H1 (cell line): Measurements from ENCODE around the gene KREMEN1. TPM values are rescaled to one million over a fixed set of nuclear protein-coding genes. Genes with fewer than 3 reads are reported as not detected.

Experiments used
- CTCF ChIA-PET: fragments of 300-600 bp; sonication (Branson Sonifier 250); formaldehyde crosslinking; loops from one replicate; lab custom pipeline; 2021; ENCODE audit not compliant: partially characterized antibody; lab: Charles Lee
- POLR2A ChIA-PET: fragments of 300-600 bp; sonication (Branson Sonifier 250); formaldehyde crosslinking; loops from one replicate; lab custom pipeline; 2021; ENCODE audit warnings: inconsistent platforms; ENCODE audit not compliant: partially characterized antibody; lab: Charles Lee
- DNase-seq, 2 experiments: peaks; one replicate each; pipeline versions ENCODE4 v3.0.0 to v3.0.0-alpha.2; 2010 to 2022; ENCODE audit warnings: low spot score in 2 of 2, low read depth in 1 of 2, mixed read lengths in 1 of 2
- FAIRE-seq: peaks from 2 replicates; lab custom pipeline; 2011; peaks lifted over from hg19 to GRCh38; lab: Jason Lieb, UNC
- H2AFZ ChIP-seq: 2 replicates; pipeline ENCODE4 v1.8.1; 2012; ENCODE audit warnings: low read length, inconsistent platforms
- H2AK5ac ChIP-seq: 2 replicates; pipeline ENCODE4 v1.6.1; 2013; ENCODE audit warnings: low read depth, low read length
- H2BK120ac ChIP-seq: replicated peaks from 2 replicates; pipeline ENCODE3; 2013; ENCODE audit warnings: low read depth, low read length, inconsistent platforms
- H2BK12ac ChIP-seq: 2 replicates; pipeline ENCODE4 v1.6.1; 2013; ENCODE audit warnings: low read depth, low read length
- H2BK15ac ChIP-seq: 2 replicates; pipeline ENCODE4 v1.6.1; 2013; ENCODE audit warnings: low read length
- H2BK20ac ChIP-seq: 2 replicates; pipeline ENCODE4 v1.6.1; 2013; ENCODE audit warnings: low read length
- H2BK5ac ChIP-seq: 2 replicates; pipeline ENCODE4 v1.6.1; 2013; ENCODE audit warnings: low read depth, low read length
- H3K14ac ChIP-seq: 2 replicates; pipeline ENCODE4 v1.6.1; 2013; ENCODE audit warnings: inconsistent platforms; ENCODE audit not compliant: insufficient read length
- H3K18ac ChIP-seq: 2 replicates; pipeline ENCODE4 v1.6.1; 2013; ENCODE audit warnings: low read length; ENCODE audit errors: extremely low read depth
- H3K23ac ChIP-seq: 2 replicates; pipeline ENCODE4 v1.6.1; 2013; ENCODE audit warnings: inconsistent platforms; ENCODE audit not compliant: insufficient read length
- H3K23me2 ChIP-seq: 2 replicates; pipeline ENCODE4 v1.6.1; 2013; ENCODE audit warnings: low read depth, low read length
- H3K27ac ChIP-seq: 2 replicates; pipeline ENCODE4 v1.6.1; 2011; ENCODE audit warnings: low read depth, low read length, inconsistent platforms
- H3K27me3 ChIP-seq, 4 experiments: replicated peaks in 1 of 4; 1 replicate in 1 of 4; 2 replicates in 3 of 4; pipeline versions ENCODE4 v1.6.1 to v1.8.1; 2011 to 2013; ENCODE audit warnings: low read length in 3 of 4, mild to moderate bottlenecking in 3 of 4, inconsistent platforms in 2 of 4, mixed read lengths in 2 of 4, moderate library complexity in 1 of 4; ENCODE audit not compliant: control insufficient read depth in 3 of 4, insufficient read depth in 3 of 4; ENCODE audit errors: extremely low read depth in 1 of 4
- H3K36me3 ChIP-seq, 4 experiments: 2 replicates each; pipeline versions ENCODE4 v1.6.1 to v1.8.1; 2011 to 2013; ENCODE audit warnings: mild to moderate bottlenecking in 4 of 4, low read length in 3 of 4, moderate library complexity in 2 of 4, control low read depth in 1 of 4, inconsistent platforms in 1 of 4; ENCODE audit not compliant: insufficient read depth in 4 of 4, control insufficient read depth in 2 of 4
- H3K4ac ChIP-seq: replicated peaks from 2 replicates; pipeline ENCODE3; 2013; ENCODE audit warnings: low read length, low read depth, mixed read lengths, inconsistent platforms; ENCODE audit not compliant: insufficient read length
- H3K4me1 ChIP-seq, 4 experiments: replicated peaks in 1 of 4; 1 replicate in 1 of 4; 2 replicates in 3 of 4; pipeline versions ENCODE4 v1.6.1 to v1.8.1; 2011 to 2013; ENCODE audit warnings: low read length in 3 of 4, inconsistent platforms in 2 of 4, mixed read lengths in 1 of 4; ENCODE audit not compliant: insufficient read depth in 4 of 4, control insufficient read depth in 3 of 4
- H3K4me2 ChIP-seq, 2 experiments: 2 replicates each; pipeline versions ENCODE4 v1.6.1 to v1.8.1; 2011 to 2013; ENCODE audit warnings: low read depth in 2 of 2, low read length in 2 of 2, control low read depth in 1 of 2, inconsistent platforms in 1 of 2, mild to moderate bottlenecking in 1 of 2; ENCODE audit not compliant: insufficient read depth in 1 of 2
- H3K4me3 ChIP-seq, 4 experiments: fragments of 200-600, 300-600 bp in 1 of 4; sonication (generic), shearing (Covaris generic), sonication (Bioruptor Twin) in 1 of 4; 2 replicates each; pipeline versions ENCODE4 v1.5.1 to v1.8.1; 2011 to 2016; ENCODE audit warnings: low read length in 4 of 4, low read depth in 3 of 4, control low read depth in 2 of 4, inconsistent platforms in 2 of 4, mild to moderate bottlenecking in 2 of 4, mixed read lengths in 1 of 4, moderate library complexity in 1 of 4; ENCODE audit not compliant: insufficient read depth in 2 of 4; ENCODE audit errors: extremely low read depth in 1 of 4
- H3K56ac ChIP-seq: replicated peaks from 2 replicates; pipeline ENCODE3; 2013; ENCODE audit warnings: low read depth, mild to moderate bottlenecking, mixed read lengths, low read length, inconsistent platforms; ENCODE audit not compliant: insufficient read length
- H3K79me1 ChIP-seq: 2 replicates; pipeline ENCODE4 v1.6.1; 2013; ENCODE audit warnings: low read depth, low read length, control low read depth
- H3K79me2 ChIP-seq, 2 experiments: 2 replicates each; pipeline versions ENCODE4 v1.6.1 to v1.8.1; 2012 to 2013; ENCODE audit warnings: low read length in 2 of 2, mild to moderate bottlenecking in 2 of 2, inconsistent platforms in 1 of 2; ENCODE audit not compliant: insufficient read depth in 2 of 2, control insufficient read depth in 1 of 2
- H3K9ac ChIP-seq, 4 experiments: replicated peaks in 1 of 4; 1 replicate in 1 of 4; 2 replicates in 3 of 4; pipeline versions ENCODE4 v1.6.1 to v1.8.1; 2011 to 2013; ENCODE audit warnings: low read depth in 3 of 4, low read length in 3 of 4, control low read depth in 2 of 4, mild to moderate bottlenecking in 2 of 4, moderate library complexity in 2 of 4, inconsistent platforms in 1 of 4; ENCODE audit errors: extremely low read depth in 1 of 4
- H3K9me3 ChIP-seq, 2 experiments: 2 replicates each; pipeline versions ENCODE4 v1.6.1 to v1.8.1; 2012 to 2013; ENCODE audit warnings: mild to moderate bottlenecking in 2 of 2, moderate library complexity in 2 of 2, control low read depth in 1 of 2, inconsistent platforms in 1 of 2, low read depth in 1 of 2, low read length in 1 of 2, mixed read lengths in 1 of 2; ENCODE audit not compliant: insufficient read depth in 2 of 2
- H4K20me1 ChIP-seq, 2 experiments: replicated peaks in 1 of 2; 2 replicates each; pipeline versions ENCODE3 to v1.8.1; 2011 to 2013; ENCODE audit warnings: inconsistent platforms in 2 of 2, low read length in 2 of 2, mild to moderate bottlenecking in 1 of 2; ENCODE audit not compliant: insufficient read depth in 2 of 2, control insufficient read depth in 1 of 2
- H4K5ac ChIP-seq: 2 replicates; pipeline ENCODE4 v1.6.1; 2013; ENCODE audit warnings: low read length, low read depth, mixed read lengths, inconsistent platforms; ENCODE audit not compliant: insufficient read length
- H4K8ac ChIP-seq: 2 replicates; pipeline ENCODE4 v1.8.0; 2013; ENCODE audit warnings: mild to moderate bottlenecking, moderate library complexity, low read length, inconsistent platforms; ENCODE audit not compliant: insufficient read depth; ENCODE audit errors: extremely low read depth
- H4K91ac ChIP-seq: replicated peaks from 2 replicates; pipeline ENCODE3; 2013; ENCODE audit warnings: low read length, mixed read lengths, inconsistent platforms; ENCODE audit not compliant: insufficient read length
- CHD2 ChIP-seq: IDR thresholded peaks from 2 replicates; pipeline ENCODE4 v1.6.1; 2012; ENCODE audit warnings: low read length, improper control_type of control experiment
- WGBS, 2 experiments: shearing (Covaris generic) in 1 of 2; methylation state at CpG; one replicate each; pipeline versions ENCODE4 v1.1.6 to v1.1.7; 2013 to 2015; ENCODE audit warnings: low lambda C conversion rate in 2 of 2, mixed read lengths in 2 of 2, inconsistent platforms in 1 of 2, low coverage in 1 of 2, missing lambda C conversion rate in 1 of 2; ENCODE audit not compliant: insufficient replicate concordance in 2 of 2, insufficient coverage in 1 of 2, insufficient read length in 1 of 2; ENCODE audit errors: extremely low coverage in 1 of 2, missing lambda C conversion rate in 1 of 2; 5-methylcytosine and 5-hydroxymethylcytosine counted together
- polyA plus RNA-seq, 7 experiments: library from polyadenylated mRNA; depleted of rRNA in 3 of 7; stranded (reverse) in 5 of 7; unstranded in 2 of 7; fragments of >200 nt in 5 of 7; fragments of 200-250 nt in 2 of 7; gene quantifications; 1 replicate in 5 of 7; 2 replicates in 1 of 7; 4 replicates in 1 of 7; pipeline versions ENCODE4 v1.2.1 to v1.2.3, GENCODE V29; 2011 to 2013; ENCODE audit warnings: missing spikeins in 2 of 7, mixed read lengths in 2 of 7
- total RNA-seq: library from RNA; stranded (reverse); fragmentation: NEBNext Ultra II Directional; extraction: Animal tissue kit (Norgen Biotek cat#: 25700); gene quantifications from 2 replicates; pipeline ENCODE4 v1.2.1, GENCODE V29; 2021

KREMEN1 gene
- total and polyA plus RNA-seq, 2 of the 8 experiments (the other 6 are each of a cell fraction or from before 2014, with no cell fraction given) = 2.1 to 3.2 TPM

DNA sequence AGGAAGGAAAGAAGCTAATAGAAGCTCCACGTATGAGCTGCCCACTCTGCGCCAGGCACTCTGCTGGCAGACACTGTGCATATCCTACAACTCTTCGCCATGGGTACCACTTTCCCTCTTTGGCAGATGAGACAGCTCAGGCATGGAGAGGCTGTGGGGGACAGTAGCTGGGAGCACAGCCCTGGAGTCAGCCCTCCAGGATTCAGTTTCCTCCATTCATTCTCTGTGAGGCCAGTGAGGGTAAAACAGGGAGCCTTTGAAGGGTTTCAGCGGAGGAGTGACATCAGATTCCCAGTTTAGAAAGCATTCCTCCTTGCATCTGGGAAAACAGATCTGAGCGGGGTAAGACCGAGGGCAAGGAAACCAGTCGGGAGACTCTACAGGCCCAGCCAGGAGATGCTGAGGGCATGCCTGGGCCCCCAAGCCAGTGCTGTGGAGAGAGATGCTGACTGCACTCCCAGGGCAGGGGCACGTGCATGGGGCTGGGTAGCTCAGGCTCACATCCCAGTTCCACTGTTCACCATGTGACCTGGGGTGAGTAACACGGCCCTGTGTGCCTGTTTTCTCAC, 74.6 kb downstream of the KREMEN1 start:
- H3K4ac ChIP-seq = no peak overlapping the region
- peaks cover 8 to 19% (median 14%) of the 10 kb centered on the region in 4 experiments for H3K4me1 ChIP-seq
- FAIRE-seq = no peak
- no peak overlapping the region for H4K91ac ChIP-seq
- no peaks in the 10 kb centered on the region for H3K9me3 ChIP-seq
- H2BK15ac ChIP-seq = no peak overlapping the region
- POLR2A ChIA-PET = interaction anchor here (0.6 kb wide), 1 partner anchor 22 kb away, joined by 3 read pairs; no protein-coding TSS in a partner anchor
- no peak for DNase-seq
- no peak overlapping the region for H3K4me2 ChIP-seq
- no peaks in the 10 kb centered on the region for H3K27me3 ChIP-seq
- no peak overlapping the region for H3K14ac ChIP-seq
- H3K27ac ChIP-seq = no peak overlapping the region
- no peaks in the 10 kb centered on the region for H3K79me2 ChIP-seq
- no peak for TF ChIP-seq CHD2
- H3K23me2 ChIP-seq = no peaks in the 10 kb centered on the region
- H3K18ac ChIP-seq = no peak overlapping the region
- H3K23ac ChIP-seq = no peak overlapping the region
- 92% methylated on average over 9 of the region's 9 CpGs; no CpG with 5 or more reads in 1 of the 2 experiments for WGBS, 2 experiments
- no peak overlapping the region for H2AFZ ChIP-seq
- no peak overlapping the region for H4K5ac ChIP-seq
- no peak overlapping the region for H2BK120ac ChIP-seq
- H2BK5ac ChIP-seq = no peak overlapping the region
- H2BK20ac ChIP-seq = no peak overlapping the region
- H2AK5ac ChIP-seq = no peak overlapping the region
- H3K36me3 ChIP-seq = no peaks in the 10 kb centered on the region; a peak in 1 of 8 replicates
- no peaks in the 10 kb centered on the region for H4K20me1 ChIP-seq
- no peak overlapping the region for H3K9ac ChIP-seq
- H3K56ac ChIP-seq = no peak overlapping the region
- H2BK12ac ChIP-seq = no peak overlapping the region
- CTCF ChIA-PET = no interaction called here
- no peak overlapping the region; the same call in 1 of the 2 replicates for H4K8ac ChIP-seq
- H3K4me3 ChIP-seq = no peak overlapping the region
- H3K79me1 ChIP-seq = no peaks in the 10 kb centered on the region
